DND-41 (cell line): Measurements from ENCODE around the gene ARIH2.

Source experiments
- ATAC-seq: fragments of 200-7000 bp; cut with Tn5 transposase; 3 replicates; pipeline ENCODE4 v1.9.1; 2021; ENCODE audit warnings: low read depth; ENCODE audit not compliant: insufficient read depth
- DNase-seq: peaks from one replicate; pipeline ENCODE4 v3.0.0-alpha.2; 2020
- H2AFZ ChIP-seq: 2 replicates; pipeline ENCODE4 v1.6.0; 2012; ENCODE audit warnings: low read depth, low read length
- H3K27ac ChIP-seq: 2 replicates; pipeline ENCODE4 v1.5.1; 2012; ENCODE audit warnings: low read length, inconsistent platforms
- H3K27me3 ChIP-seq: fragments of 200-600 bp; sonication (generic); 2 replicates; pipeline ENCODE4 v1.6.0; 2012; ENCODE audit warnings: low read length, mild to moderate bottlenecking, inconsistent platforms; ENCODE audit not compliant: insufficient read depth, poor library complexity
- H3K36me3 ChIP-seq: 2 replicates; pipeline ENCODE4 v1.5.1; 2012; ENCODE audit warnings: low read length, inconsistent platforms; ENCODE audit not compliant: insufficient read depth
- H3K4me1 ChIP-seq: 2 replicates; pipeline ENCODE4 v1.5.1; 2012; ENCODE audit warnings: mild to moderate bottlenecking, low read length; ENCODE audit not compliant: insufficient read depth
- H3K4me2 ChIP-seq: 2 replicates; pipeline ENCODE4 v1.6.0; 2012; ENCODE audit warnings: mild to moderate bottlenecking, moderate library complexity, low read length, inconsistent platforms; ENCODE audit not compliant: insufficient read depth
- H3K4me3 ChIP-seq, 2 experiments: fragments of 200-600 bp in 1 of 2; shearing (Covaris generic) in 1 of 2; 2 replicates each; pipeline ENCODE4 v1.5.1; 2012 to 2016; ENCODE audit warnings: inconsistent platforms in 2 of 2, low read length in 2 of 2, mild to moderate bottlenecking in 2 of 2, low read depth in 1 of 2, moderate library complexity in 1 of 2
- H3K79me2 ChIP-seq: 2 replicates; pipeline ENCODE4 v1.6.0; 2012; ENCODE audit warnings: low read length, inconsistent platforms; ENCODE audit not compliant: insufficient read depth
- H3K9ac ChIP-seq: 2 replicates; pipeline ENCODE4 v1.6.0; 2012; ENCODE audit warnings: low read depth, mild to moderate bottlenecking, inconsistent platforms, low read length, moderate library complexity
- H3K9me3 ChIP-seq: 2 replicates; pipeline ENCODE4 v1.5.1; 2012; ENCODE audit warnings: low read length, moderate library complexity, mild to moderate bottlenecking, inconsistent platforms; ENCODE audit not compliant: insufficient read depth, severe bottlenecking
- H4K20me1 ChIP-seq: 2 replicates; pipeline ENCODE4 v1.6.0; 2012; ENCODE audit warnings: low read length; ENCODE audit not compliant: insufficient read depth
- CTCF ChIP-seq: IDR thresholded peaks from 2 replicates; pipeline ENCODE4 v1.5.1; 2012; ENCODE audit warnings: borderline replicate concordance, low read length, moderate library complexity, mild to moderate bottlenecking; ENCODE audit not compliant: poor library complexity, severe bottlenecking; ENCODE audit errors: extremely low read depth
- EZH2 ChIP-seq: IDR thresholded peaks from 3 replicates; pipeline ENCODE4 v1.6.1; 2012; ENCODE audit warnings: borderline replicate concordance, low read depth, mild to moderate bottlenecking, moderate library complexity, low read length, inconsistent platforms; ENCODE audit not compliant: severe bottlenecking

The ARIH2 gene

GRCh38 chr3:48879994-48880377 lies 38.7 kb upstream of the ARIH2 start:
- H3K4me2 ChIP-seq = no peak overlapping the region

GRCh38 chr3:48881006-48881405 lies 37.6 kb upstream of the ARIH2 start:
- Histone ChIP-seq H3K4me2 (no peak overlapping the region), H3K9me3 (no peaks in the 10 kb centered on the region), H3K79me2 (no peaks in the 10 kb centered on the region), H2AFZ (no peak overlapping the region), H4K20me1 (no peaks in the 10 kb centered on the region), H3K9ac (no peak overlapping the region), H3K4me3 (no peak overlapping the region), H3K27ac (no peak overlapping the region), H3K4me1 (no peaks in the 10 kb centered on the region), H3K36me3 (peaks cover 3% of the 10 kb centered on the region), H3K27me3 (no peaks in the 10 kb centered on the region)
- no peak for ATAC-seq
- TF ChIP-seq EZH2 (no peak), CTCF (no peak)
- no peak for DNase-seq

More at GRCh38 chr3:48879994-48880377, 38.7 kb upstream of the ARIH2 start:
- peaks cover 3% of the 10 kb centered on the region for H3K36me3 ChIP-seq
- H3K79me2 ChIP-seq = no peaks in the 10 kb centered on the region
- no peak overlapping the region for H3K4me3 ChIP-seq
- DNase-seq = no peak
- H3K27ac ChIP-seq = no peak overlapping the region
- ATAC-seq = no peak
- H3K4me1 ChIP-seq = no peaks in the 10 kb centered on the region
- TF ChIP-seq EZH2 = no peak
- no peak for TF ChIP-seq CTCF
- H3K27me3 ChIP-seq = no peaks in the 10 kb centered on the region
- H4K20me1 ChIP-seq = no peaks in the 10 kb centered on the region
- no peak overlapping the region for H3K9ac ChIP-seq
- no peak overlapping the region for H2AFZ ChIP-seq
- no peaks in the 10 kb centered on the region for H3K9me3 ChIP-seq

GRCh38 chr3:48881652-48882114 lies 37.0 kb upstream of the ARIH2 start:
- no peak for TF ChIP-seq EZH2
- no peaks in the 10 kb centered on the region for H3K79me2 ChIP-seq

GRCh38 chr3:48885753-48886152 lies 32.9 kb upstream of the ARIH2 start:
- Histone ChIP-seq H3K9me3 (no peaks in the 10 kb centered on the region), H3K36me3 (peaks cover 3% of the 10 kb centered on the region; the same call in 1 of the 2 replicates), H2AFZ (no peak overlapping the region), H3K79me2 (no peaks in the 10 kb centered on the region), H3K4me2 (no peak overlapping the region), H4K20me1 (no peaks in the 10 kb centered on the region), H3K27ac (no peak overlapping the region), H3K4me3 (no peak overlapping the region), H3K4me1 (no peaks in the 10 kb centered on the region), H3K9ac (no peak overlapping the region), H3K27me3 (no peaks in the 10 kb centered on the region)
- TF ChIP-seq CTCF (no peak), EZH2 (no peak)
- DNase-seq (no peak), ATAC-seq (no peak)

More at GRCh38 chr3:48881652-48882114, 37.0 kb upstream of the ARIH2 start:
- H4K20me1 ChIP-seq = no peaks in the 10 kb centered on the region
- ATAC-seq (no peak), DNase-seq (no peak)
- H3K27ac ChIP-seq = no peak overlapping the region
- no peaks in the 10 kb centered on the region for H3K4me1 ChIP-seq
- no peaks in the 10 kb centered on the region for H3K27me3 ChIP-seq
- no peak overlapping the region for H3K9ac ChIP-seq
- H3K36me3 ChIP-seq = peaks cover 3% of the 10 kb centered on the region
- no peak overlapping the region for H3K4me2 ChIP-seq
- no peak overlapping the region for H2AFZ ChIP-seq
- H3K9me3 ChIP-seq = no peaks in the 10 kb centered on the region
- no peak overlapping the region for H3K4me3 ChIP-seq
